Trophoblast cell (in vitro differentiated cells and primary cell): ENCODE measurements around the gene ARHGAP26.

Experiments used
- DNase-seq, 2 donors: peaks; one replicate each; pipeline ENCODE4 v3.0.0-alpha.2; 2016
- H2AFZ ChIP-seq: 2 replicates; pipeline ENCODE4 v1.6.1; 2013; ENCODE audit warnings: low read length, moderate library complexity, mild to moderate bottlenecking; ENCODE audit not compliant: insufficient read depth, poor library complexity
- H2AK5ac ChIP-seq: 2 replicates; pipeline ENCODE4 v1.6.1; 2013; ENCODE audit warnings: mild to moderate bottlenecking, low read length
- H2BK120ac ChIP-seq: 2 replicates; pipeline ENCODE4 v1.6.1; 2013; ENCODE audit warnings: low read length, mild to moderate bottlenecking, moderate library complexity; ENCODE audit not compliant: insufficient read depth, poor library complexity
- H2BK12ac ChIP-seq: 2 replicates; pipeline ENCODE4 v1.6.1; 2013; ENCODE audit warnings: mild to moderate bottlenecking, low read length, moderate library complexity
- H2BK5ac ChIP-seq: 2 replicates; pipeline ENCODE4 v1.6.1; 2013; ENCODE audit warnings: low read length, low read depth, moderate library complexity, mild to moderate bottlenecking; ENCODE audit not compliant: poor library complexity
- H3K14ac ChIP-seq: 2 replicates; pipeline ENCODE4 v1.6.1; 2013; ENCODE audit warnings: mild to moderate bottlenecking, low read length
- H3K18ac ChIP-seq: 2 replicates; pipeline ENCODE4 v1.6.1; 2013; ENCODE audit warnings: mild to moderate bottlenecking, low read length
- H3K23ac ChIP-seq: 2 replicates; pipeline ENCODE4 v1.6.1; 2013; ENCODE audit warnings: low read length
- H3K27ac ChIP-seq: 2 replicates; pipeline ENCODE4 v1.5.1; 2013; ENCODE audit warnings: low read depth, mild to moderate bottlenecking, inconsistent platforms, low read length, moderate library complexity
- H3K27me3 ChIP-seq: 2 replicates; pipeline ENCODE4 v1.6.1; 2013; ENCODE audit warnings: inconsistent platforms, mild to moderate bottlenecking, low read length, moderate library complexity; ENCODE audit not compliant: insufficient read depth
- H3K36me3 ChIP-seq, 2 experiments: 1 replicate in 1 of 2; 2 replicates in 1 of 2; pipeline ENCODE4 v1.6.1; 2013; ENCODE audit warnings: low read length in 2 of 2, mild to moderate bottlenecking in 2 of 2, moderate library complexity in 1 of 2; ENCODE audit not compliant: insufficient read depth in 2 of 2, control insufficient read depth in 1 of 2
- H3K4ac ChIP-seq: 2 replicates; pipeline ENCODE4 v1.6.1; 2013; ENCODE audit warnings: low read depth, mild to moderate bottlenecking, low read length, moderate library complexity
- H3K4me1 ChIP-seq, 2 experiments: 1 replicate in 1 of 2; 2 replicates in 1 of 2; pipeline ENCODE4 v1.6.1; 2013; ENCODE audit warnings: low read length in 2 of 2, mild to moderate bottlenecking in 2 of 2, moderate library complexity in 1 of 2; ENCODE audit not compliant: insufficient read depth in 2 of 2, control insufficient read depth in 1 of 2
- H3K4me2 ChIP-seq: 2 replicates; pipeline ENCODE4 v1.6.1; 2013; ENCODE audit warnings: inconsistent platforms, mild to moderate bottlenecking, low read length, moderate library complexity
- H3K4me3 ChIP-seq: 2 replicates; pipeline ENCODE4 v1.5.1; 2013; ENCODE audit warnings: mild to moderate bottlenecking, low read depth, low read length, inconsistent platforms
- H3K79me1 ChIP-seq: one replicate; pipeline ENCODE4 v1.6.1; 2013; ENCODE audit warnings: low read length
- H3K79me2 ChIP-seq: 2 replicates; pipeline ENCODE4 v1.6.1; 2013; ENCODE audit warnings: low read length, mild to moderate bottlenecking; ENCODE audit not compliant: control insufficient read depth, insufficient read depth, poor library complexity
- H3K9ac ChIP-seq: 2 replicates; pipeline ENCODE4 v1.6.1; 2013; ENCODE audit warnings: mild to moderate bottlenecking, low read length
- H3K9me3 ChIP-seq: 2 replicates; pipeline ENCODE4 v1.6.1; 2013; ENCODE audit warnings: low read depth, mild to moderate bottlenecking, control low read depth, inconsistent platforms, low read length; ENCODE audit not compliant: insufficient read depth
- H4K12ac ChIP-seq: 2 replicates; pipeline ENCODE4 v1.6.1; 2013; ENCODE audit warnings: low read depth, mild to moderate bottlenecking, low read length, moderate library complexity
- H4K8ac ChIP-seq: 2 replicates; pipeline ENCODE4 v1.6.1; 2013; ENCODE audit warnings: low read depth, mild to moderate bottlenecking, low read length, moderate library complexity
- H4K91ac ChIP-seq: one replicate; pipeline ENCODE4 v1.6.1; 2013; ENCODE audit warnings: low read depth, mild to moderate bottlenecking, low read length, moderate library complexity
- WGBS: extraction: QIAGEN DNeasy Blood & Tissue Kit; methylation state at CpG from one replicate; pipeline ENCODE4 v1.1.7; 2013; ENCODE audit warnings: missing lambda C conversion rate; ENCODE audit not compliant: insufficient read length, insufficient coverage; ENCODE audit errors: extremely low coverage; 5-methylcytosine and 5-hydroxymethylcytosine counted together

ARHGAP26 gene

DNA sequence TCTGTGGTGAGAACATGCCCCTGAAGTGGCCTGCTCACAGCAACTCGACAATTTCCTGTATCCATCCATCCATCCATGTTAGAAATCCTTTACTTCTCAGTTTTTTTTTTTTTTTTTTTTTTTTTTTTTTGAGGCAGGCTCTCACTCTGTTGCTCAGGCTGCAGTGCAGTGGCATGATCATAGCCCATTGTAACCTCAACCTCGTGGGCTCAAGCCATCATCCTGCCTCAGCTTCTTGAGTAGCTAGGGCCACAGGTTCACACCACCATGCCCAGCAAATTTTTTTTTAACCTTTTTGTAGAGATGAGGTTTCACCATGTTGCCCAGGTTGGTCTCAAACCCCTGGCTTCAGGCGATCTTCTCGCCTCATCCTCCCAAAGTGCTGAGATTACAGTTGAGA lies 259.1 kb downstream of the ARHGAP26 start:
- H3K9ac ChIP-seq = no peak overlapping the region
- WGBS = no CpG with 5 or more reads among the region's 4 CpGs
- H3K27ac ChIP-seq = no peak overlapping the region
- no peak overlapping the region for H2BK12ac ChIP-seq
- no peaks in the 10 kb centered on the region for H3K79me2 ChIP-seq
- H4K12ac ChIP-seq = no peak overlapping the region
- no peak overlapping the region for H2AFZ ChIP-seq
- H2AK5ac ChIP-seq = no peak overlapping the region
- H3K36me3 ChIP-seq = no peaks in the 10 kb centered on the region
- no peak overlapping the region for H4K91ac ChIP-seq
- no peak overlapping the region for H3K14ac ChIP-seq
- DNase-seq = no peak
- H2BK120ac ChIP-seq = no peak overlapping the region
- H3K4me1 ChIP-seq = no peaks in the 10 kb centered on the region
- no peaks in the 10 kb centered on the region for H3K79me1 ChIP-seq
- no peak overlapping the region for H3K18ac ChIP-seq
- no peak overlapping the region for H3K4me2 ChIP-seq
- H4K8ac ChIP-seq = no peak overlapping the region
- H3K23ac ChIP-seq = no peak overlapping the region
- no peak overlapping the region for H3K4me3 ChIP-seq
- no peaks in the 10 kb centered on the region for H3K9me3 ChIP-seq
- H3K4ac ChIP-seq = no peak overlapping the region
- no peaks in the 10 kb centered on the region for H3K27me3 ChIP-seq
- no peak overlapping the region for H2BK5ac ChIP-seq

DNA sequence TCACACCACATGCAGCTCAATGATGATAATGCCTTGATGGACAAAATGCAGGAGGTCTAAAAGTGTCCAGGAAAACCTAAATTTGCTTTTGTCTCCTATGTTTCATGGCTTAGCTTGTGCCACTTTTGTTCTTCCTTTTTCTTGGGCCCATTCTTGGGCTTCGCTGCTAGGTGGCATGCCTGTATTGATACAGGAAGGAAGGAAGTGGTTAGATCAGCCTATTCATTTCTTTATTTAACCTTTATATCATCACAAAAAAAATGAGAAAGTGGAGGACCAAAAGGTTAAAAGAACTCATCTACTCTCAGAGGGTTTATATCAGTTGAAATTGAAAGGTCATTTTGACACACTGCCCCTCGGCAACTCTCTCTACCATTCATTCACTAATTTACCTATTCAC lies 260.2 kb downstream of the ARHGAP26 start:
- Histone ChIP-seq H3K79me1 (no peaks in the 10 kb centered on the region), H2BK5ac (no peak overlapping the region), H3K9me3 (no peaks in the 10 kb centered on the region), H3K79me2 (no peaks in the 10 kb centered on the region), H3K4ac (no peak overlapping the region), H3K23ac (no peak overlapping the region), H2BK120ac (no peak overlapping the region), H3K14ac (no peak overlapping the region), H4K91ac (no peak overlapping the region), H3K27me3 (no peaks in the 10 kb centered on the region), H3K4me3 (no peak overlapping the region), H2BK12ac (no peak overlapping the region), H4K8ac (no peak overlapping the region), H3K27ac (no peak overlapping the region), H2AK5ac (no peak overlapping the region), H3K36me3 (no peaks in the 10 kb centered on the region), H3K18ac (no peak overlapping the region), H3K4me2 (no peak overlapping the region), H3K4me1 (no peaks in the 10 kb centered on the region), H3K9ac (no peak overlapping the region), H4K12ac (no peak overlapping the region), H2AFZ (no peak overlapping the region)
- WGBS = no CpG with 5 or more reads among the region's 2 CpGs
- no peak for DNase-seq

DNA sequence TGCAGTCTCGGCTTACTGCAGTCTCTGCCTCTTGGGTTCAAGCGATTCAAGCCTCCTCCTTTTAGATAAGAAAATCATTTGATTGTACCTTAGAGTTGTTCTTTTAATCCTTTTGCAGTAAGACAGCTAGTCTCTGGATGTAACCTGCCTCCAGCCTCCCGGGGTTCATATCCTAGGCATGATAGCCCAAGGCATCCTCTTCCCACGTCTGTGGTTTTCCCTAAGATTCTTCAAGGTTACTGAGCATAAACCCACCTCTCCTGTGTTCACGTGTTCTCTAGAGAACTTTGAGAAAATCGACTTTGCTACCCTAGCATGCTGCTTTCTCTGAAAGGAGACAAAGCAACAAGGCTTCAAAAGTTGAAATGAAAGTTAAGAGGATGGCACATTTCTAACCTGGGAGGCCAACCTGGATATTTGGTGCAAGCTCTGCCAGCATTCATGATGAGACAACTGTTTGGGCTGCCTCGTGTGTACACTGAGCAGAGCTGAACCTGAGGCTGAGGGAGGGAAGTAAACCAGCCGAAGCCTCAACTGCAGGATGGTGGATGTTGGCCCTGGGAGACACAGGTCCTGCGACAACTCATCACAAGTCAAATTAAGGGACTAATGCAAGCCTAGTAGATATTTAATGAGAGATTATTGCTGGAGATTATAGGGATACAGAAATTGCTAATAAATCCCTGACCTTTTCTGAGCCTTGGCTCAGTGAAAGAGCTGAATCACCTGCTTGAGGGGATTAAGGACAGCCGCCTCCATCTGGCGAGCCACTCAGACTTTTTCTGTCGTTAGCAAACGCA lies 261.8 kb downstream of the ARHGAP26 start:
- DNase-seq = no peak
- H3K36me3 ChIP-seq = no peaks in the 10 kb centered on the region
- WGBS = no CpG with 5 or more reads among the region's 13 CpGs

DNA sequence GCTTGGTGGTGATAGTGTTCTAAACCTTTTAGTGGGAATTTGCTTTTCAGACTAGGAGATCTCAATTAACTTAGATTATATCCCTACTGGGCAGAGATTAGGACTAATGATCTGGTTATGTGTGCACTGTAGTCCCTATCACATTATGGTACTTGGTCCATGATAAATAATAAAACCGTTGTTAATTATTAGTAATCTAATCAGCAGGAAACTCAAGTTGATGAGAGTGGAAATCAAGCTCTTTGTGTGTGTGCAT lies 262.3 kb downstream of the ARHGAP26 start:
- H4K8ac ChIP-seq = no peak overlapping the region
- no peak overlapping the region for H2AFZ ChIP-seq
- H3K27ac ChIP-seq = no peak overlapping the region
- H3K79me2 ChIP-seq = no peaks in the 10 kb centered on the region
- H3K4ac ChIP-seq = no peak overlapping the region
- H2BK5ac ChIP-seq = no peak overlapping the region
- H4K12ac ChIP-seq = no peak overlapping the region
- no peaks in the 10 kb centered on the region for H3K36me3 ChIP-seq
- H3K9ac ChIP-seq = no peak overlapping the region
- DNase-seq = no peak
- no peaks in the 10 kb centered on the region for H3K27me3 ChIP-seq
- no peak overlapping the region for H3K4me3 ChIP-seq
- H3K18ac ChIP-seq = no peak overlapping the region
- H3K14ac ChIP-seq = no peak overlapping the region
- no peaks in the 10 kb centered on the region for H3K4me1 ChIP-seq
- no peak overlapping the region for H2BK120ac ChIP-seq
- no peak overlapping the region for H3K4me2 ChIP-seq
- no peak overlapping the region for H2AK5ac ChIP-seq
- no peak overlapping the region for H3K23ac ChIP-seq
- no peak overlapping the region for H2BK12ac ChIP-seq
- no CpG with 5 or more reads among the region's 1 CpG for WGBS
- H3K79me1 ChIP-seq = no peaks in the 10 kb centered on the region
- H3K9me3 ChIP-seq = no peaks in the 10 kb centered on the region
- H4K91ac ChIP-seq = no peak overlapping the region

More for the DNA sequence above, 261.8 kb downstream of the ARHGAP26 start:
- H3K4me2 ChIP-seq = no peak overlapping the region
- H3K23ac ChIP-seq = no peak overlapping the region
- H2BK12ac ChIP-seq = no peak overlapping the region
- no peak overlapping the region for H4K12ac ChIP-seq
- H2BK120ac ChIP-seq = no peak overlapping the region
- no peak overlapping the region for H2AK5ac ChIP-seq
- H3K4me3 ChIP-seq = no peak overlapping the region
- H3K79me1 ChIP-seq = no peaks in the 10 kb centered on the region
- H3K9ac ChIP-seq = no peak overlapping the region
- H3K4ac ChIP-seq = no peak overlapping the region
- no peak overlapping the region for H3K27ac ChIP-seq
- no peaks in the 10 kb centered on the region for H3K27me3 ChIP-seq
- no peak overlapping the region for H3K18ac ChIP-seq
- no peaks in the 10 kb centered on the region for H3K9me3 ChIP-seq
- H2BK5ac ChIP-seq = no peak overlapping the region
- H4K8ac ChIP-seq = no peak overlapping the region
- H3K14ac ChIP-seq = no peak overlapping the region
- no peaks in the 10 kb centered on the region for H3K4me1 ChIP-seq
- no peak overlapping the region for H2AFZ ChIP-seq
- no peaks in the 10 kb centered on the region for H3K79me2 ChIP-seq
- no peak overlapping the region for H4K91ac ChIP-seq
